NOMO-1 treated with dmso at 0.1 percent for 144 hours (cell line): ENCODE results near the gene TBC1D10A.

Source experiments
- DNase-seq: peaks from one replicate; lab custom pipeline; 2025; ENCODE audit not compliant: unreplicated experiment; lab: John Stamatoyannopoulos, UW

TBC1D10A gene

DNA sequence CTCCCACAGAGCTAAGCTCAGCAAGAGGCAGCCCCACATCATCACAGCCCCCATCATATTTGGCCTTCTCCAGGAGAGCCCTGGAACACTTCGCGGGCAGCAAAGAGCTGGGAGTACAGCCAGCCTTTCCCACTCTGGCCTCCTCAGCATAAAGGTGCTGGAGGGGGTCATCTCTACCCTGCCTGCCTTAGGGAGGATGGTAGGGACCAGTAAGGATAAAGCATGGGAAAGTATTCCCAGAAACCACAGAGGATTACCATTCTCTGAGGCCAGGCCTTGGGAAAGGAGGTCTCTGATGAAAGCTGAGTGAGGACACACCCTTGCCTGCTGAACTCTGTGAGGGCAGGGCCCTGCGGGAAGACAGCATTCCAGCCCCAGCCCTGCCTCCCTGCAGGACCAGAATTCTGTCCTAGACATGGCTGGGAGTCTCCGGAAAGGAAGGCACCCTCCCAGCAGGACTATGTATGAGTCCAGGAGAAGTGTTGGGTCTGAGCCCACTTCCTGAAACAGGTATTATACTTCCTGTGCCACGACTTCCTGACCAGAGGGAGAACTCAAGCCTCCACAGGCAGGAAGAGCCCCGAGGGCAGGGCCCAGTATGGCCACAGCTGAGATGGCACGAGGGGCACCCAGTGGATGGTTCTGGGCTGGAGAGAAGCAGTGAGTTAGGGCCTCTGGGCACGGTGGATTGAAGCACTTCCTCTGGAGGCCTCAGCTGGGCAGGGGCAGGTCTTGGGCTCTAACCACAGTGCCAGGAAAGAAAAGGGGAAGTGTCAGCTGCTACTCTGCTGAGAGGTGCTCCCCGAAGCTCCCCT lies 24.5 kb downstream of the TBC1D10A start:
- DNase-seq, result peak; percentile 92

DNA sequence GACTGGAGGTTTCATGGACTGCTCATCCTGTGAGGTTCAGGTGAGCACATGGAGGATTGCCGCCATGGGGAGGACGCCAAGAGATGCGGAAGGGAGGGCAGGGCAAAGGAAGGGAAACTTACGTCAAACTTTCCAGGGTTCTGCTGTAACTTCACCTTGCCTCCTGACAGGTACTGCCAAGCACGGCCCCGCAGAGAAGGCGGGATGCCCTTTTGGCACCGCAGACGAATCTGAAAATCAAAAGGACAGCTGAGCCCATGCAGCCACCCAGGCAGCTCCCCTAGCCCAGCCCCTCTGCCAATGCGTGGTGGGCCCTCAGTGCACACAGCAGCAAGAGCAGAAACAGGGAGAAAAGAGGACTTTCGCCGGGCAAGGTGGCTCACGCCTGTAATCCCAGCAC lies 27.4 kb downstream of the TBC1D10A start:
- DNase-seq, result no peak

DNA sequence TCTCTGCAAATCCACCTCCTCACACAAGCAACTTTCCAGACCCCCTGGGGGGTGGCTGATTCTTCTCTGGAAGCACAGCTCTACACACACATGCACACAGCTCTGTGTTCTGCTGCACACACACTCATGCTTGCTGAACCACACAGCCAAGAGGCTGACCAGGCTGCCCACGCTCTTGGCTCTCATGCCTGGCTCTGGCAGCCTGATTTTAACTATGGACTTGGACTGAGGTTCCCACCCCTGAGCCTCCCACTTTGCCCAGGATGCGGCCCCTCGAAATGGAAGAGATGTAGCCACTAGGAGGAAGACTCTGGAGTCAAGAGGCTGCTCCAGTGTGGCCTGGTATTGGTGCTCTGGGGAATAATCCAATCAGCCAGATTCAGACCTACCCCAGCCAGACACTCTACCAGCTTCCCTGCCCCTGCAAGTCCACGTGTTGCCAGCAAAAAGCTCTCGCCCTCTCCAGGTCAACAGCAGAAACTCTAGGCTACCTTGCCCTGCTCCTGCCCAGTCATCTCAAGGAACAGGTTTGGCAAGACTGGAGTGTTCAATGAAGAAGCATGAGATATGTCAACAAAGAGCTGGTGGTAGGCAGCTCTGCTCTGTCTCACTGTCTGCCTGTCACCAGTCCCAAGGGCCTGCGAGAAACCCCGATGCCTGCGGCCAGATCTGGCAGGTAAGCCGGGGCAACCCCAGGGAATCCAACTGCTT lies 28.6 kb downstream of the TBC1D10A start:
- no peak for DNase-seq

DNA sequence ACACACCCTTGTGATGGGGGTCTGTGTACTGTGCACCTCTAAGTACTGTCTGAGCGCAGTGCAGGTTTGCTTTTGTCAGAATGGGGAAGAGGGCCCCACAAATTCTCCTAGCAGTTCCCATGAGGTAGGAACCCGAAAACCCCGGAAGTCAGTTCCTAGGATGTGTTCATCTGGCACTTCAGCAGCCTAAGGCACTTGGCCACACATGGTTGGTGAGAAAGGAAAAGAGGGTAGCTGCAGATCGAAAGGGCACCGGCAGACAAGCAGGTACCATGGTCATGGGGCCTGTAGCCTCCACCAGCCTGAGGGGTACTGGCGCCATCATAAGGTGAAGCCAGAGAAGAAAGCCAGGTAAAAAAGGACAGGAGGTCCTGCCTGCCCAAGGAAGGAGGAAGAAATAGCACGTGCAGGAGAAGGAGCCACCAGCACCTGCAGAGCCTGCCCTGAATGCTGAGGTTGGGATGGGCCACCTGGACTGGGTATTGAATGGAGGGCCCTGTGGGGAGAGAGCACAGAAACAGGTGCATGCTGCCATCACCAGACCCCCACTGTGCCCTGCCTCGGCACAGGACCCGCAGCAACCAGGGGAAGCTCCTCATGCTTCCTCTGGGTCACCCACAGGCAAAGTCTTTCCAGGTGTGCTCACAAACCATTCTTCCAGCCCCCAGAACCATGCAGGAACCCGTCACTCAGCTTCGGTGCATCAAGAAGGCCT lies 29.3 kb downstream of the TBC1D10A start:
- no peak for DNase-seq

DNA sequence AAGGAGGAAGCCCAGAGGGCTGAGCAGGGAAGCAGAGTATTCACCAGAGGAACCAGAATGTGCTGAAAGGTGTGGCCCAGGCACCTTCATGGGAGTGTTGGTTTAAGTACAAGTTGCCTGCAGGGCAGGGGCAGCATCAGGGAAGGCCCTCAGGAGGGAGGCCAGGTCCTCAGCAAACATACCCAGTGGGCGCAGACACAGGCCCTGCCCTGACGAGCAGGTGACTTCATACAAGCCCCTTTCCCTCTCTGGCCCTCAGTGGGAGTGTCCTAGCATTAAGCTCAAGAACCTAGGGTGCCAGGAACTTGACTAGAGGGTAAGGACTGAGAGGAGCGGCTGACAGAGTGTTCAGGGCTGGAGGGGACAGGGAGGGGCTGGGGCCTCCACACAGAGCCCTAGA lies 29.9 kb downstream of the TBC1D10A start:
- DNase-seq, result no peak

- no peak for DNase-seq
Observed at GRCh38 chr22:30296324-30296723, 30.4 kb downstream of the TBC1D10A start.

- no peak for DNase-seq
Observed at GRCh38 chr22:30295576-30295975, 31.2 kb downstream of the TBC1D10A start.

DNA sequence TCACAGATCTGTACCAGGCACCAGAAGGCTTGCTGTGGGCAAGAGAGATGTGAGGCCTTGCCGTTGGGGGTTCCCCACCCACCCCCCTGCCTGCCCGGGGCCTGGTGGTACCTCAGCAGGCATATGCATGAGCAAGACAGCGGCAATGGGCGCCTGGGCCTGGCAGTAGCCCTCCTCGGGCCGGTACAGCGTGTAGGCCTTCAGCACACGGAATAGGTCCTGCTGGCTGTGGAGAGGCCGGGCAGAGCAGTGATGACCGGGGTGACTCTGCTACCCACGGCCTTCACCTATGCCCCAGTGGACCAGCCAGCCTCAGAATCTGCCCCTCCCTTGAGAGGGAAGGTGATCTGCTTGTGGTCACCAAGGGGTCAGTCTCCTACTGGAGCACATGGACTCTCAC lies 31.9 kb downstream of the TBC1D10A start:
- DNase-seq, result no peak

DNA sequence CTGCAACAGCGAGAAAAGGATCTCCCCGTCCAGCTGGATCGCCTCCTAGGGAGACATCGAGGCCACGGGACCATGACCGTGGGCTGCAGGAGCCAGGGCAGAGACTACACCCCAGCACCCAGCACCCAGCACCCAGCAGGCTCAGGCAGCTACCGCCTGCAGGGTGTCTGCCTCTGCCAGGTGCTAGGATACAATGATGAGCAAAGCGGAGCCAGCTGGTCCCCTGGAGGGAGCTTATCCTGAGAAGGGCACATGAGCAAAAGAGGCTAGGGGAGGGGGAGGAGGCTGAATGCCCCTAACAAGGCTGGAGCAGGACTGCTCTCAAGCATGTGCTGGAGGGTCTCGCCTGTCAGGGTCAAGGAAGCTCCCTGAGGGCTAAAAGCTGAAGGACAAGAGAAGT lies 32.7 kb downstream of the TBC1D10A start:
- no peak for DNase-seq

GRCh38 chr22:30293026-30293425 lies 33.7 kb downstream of the TBC1D10A start:
- DNase-seq, result no peak

DNA sequence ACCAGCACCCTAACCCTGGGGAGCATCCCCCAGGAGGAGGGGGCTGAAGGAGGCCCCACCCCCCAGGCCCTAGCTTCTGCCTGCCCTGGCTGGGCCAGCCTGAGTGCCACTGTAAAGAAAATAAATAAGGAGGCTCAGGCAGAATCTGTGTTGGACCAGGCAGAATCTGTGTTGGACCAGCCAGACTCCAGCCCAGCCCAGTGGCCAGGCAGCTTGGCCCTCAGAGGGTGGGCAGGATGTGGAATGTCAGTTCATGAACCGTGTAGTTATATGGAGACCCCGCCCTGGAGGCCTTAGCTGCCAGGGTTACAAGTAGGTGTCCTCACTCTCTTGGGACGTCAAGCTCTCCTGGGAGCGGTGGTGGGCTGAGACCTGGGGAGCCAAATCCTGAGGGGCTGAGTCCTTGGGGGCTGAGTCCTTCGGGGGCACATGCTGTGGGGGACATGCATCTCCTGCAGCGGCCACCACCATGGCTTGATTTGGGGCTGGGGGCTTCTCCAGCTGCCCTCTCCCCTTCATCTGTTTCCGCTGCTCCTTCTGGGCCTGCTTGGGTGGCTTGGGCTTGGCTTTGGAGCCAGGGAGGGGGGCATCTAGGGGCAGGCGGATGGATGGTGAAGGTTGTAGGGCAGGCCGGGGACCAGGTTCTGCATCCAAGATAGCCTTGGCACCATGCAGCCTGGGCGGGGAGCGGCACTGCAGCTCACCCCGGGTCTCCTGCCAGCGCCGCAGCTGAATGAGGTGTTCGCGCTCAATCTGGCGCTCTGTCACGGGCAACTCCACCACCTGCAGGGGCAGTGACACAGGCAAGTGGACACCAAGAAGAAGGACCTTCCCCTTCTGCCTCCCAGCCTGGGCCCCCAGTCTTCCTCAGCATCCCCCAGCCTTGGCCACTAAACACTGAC lies 34.4 kb downstream of the TBC1D10A start:
- no peak for DNase-seq

DNA sequence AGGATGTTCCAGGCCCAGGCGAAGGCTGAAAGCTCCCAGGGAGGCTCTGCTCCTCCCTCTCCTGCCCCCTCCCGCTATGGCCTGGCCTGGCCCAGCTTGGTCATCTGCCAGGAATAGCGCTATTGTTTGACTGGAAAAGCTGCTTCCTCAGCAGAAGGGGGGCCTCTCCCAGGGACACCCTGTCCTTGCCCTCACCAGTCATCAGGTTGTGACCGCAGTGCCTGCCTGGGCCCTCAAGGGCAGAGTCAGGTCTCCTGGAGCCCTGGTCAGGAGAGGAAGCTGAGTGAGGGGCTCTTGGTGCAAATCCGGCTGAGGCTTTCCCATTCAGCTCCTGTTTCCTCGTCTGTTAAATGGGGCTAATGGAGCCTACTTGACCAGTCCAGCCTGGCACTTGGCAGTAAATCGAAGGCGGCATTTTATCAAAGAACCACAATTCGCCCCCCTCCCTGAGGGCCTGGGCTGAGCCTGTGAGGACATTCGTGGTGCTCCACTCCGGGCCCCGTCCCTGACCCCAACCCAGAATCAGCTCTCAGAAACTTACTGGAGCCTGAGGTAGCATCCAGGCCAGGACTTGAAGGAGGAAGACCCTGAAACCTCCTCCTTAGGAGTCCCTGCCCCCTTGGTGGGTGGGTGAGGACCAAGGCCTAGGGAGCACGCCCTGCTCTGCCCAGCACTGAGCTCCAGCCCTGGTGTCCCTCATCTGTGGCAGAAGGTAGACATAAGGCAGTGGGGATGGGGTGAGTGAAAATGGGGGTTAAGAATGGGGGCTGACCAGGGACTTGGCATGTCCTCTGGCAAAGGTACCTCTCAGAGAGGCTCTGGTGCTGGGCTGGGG lies 35.5 kb downstream of the TBC1D10A start:
- no peak for DNase-seq

- no peak for DNase-seq
Observed at GRCh38 chr22:30290342-30291057, 36.2 kb downstream of the TBC1D10A start.

- no peak for DNase-seq
Observed at GRCh38 chr22:30289980-30290313, 36.8 kb downstream of the TBC1D10A start.

GRCh38 chr22:30289141-30289979 lies 37.4 kb downstream of the TBC1D10A start, which contains the start of gene CASTOR1:
CASTOR1 (minus strand) TSS chr22:30289505; CDS start chr22:30289497, 8 bp downstream.
- DNase-seq, result peak; percentile 96

GRCh38 chr22:30288419-30289140 lies 38.2 kb downstream of the TBC1D10A start:
- DNase-seq, result no peak

DNA sequence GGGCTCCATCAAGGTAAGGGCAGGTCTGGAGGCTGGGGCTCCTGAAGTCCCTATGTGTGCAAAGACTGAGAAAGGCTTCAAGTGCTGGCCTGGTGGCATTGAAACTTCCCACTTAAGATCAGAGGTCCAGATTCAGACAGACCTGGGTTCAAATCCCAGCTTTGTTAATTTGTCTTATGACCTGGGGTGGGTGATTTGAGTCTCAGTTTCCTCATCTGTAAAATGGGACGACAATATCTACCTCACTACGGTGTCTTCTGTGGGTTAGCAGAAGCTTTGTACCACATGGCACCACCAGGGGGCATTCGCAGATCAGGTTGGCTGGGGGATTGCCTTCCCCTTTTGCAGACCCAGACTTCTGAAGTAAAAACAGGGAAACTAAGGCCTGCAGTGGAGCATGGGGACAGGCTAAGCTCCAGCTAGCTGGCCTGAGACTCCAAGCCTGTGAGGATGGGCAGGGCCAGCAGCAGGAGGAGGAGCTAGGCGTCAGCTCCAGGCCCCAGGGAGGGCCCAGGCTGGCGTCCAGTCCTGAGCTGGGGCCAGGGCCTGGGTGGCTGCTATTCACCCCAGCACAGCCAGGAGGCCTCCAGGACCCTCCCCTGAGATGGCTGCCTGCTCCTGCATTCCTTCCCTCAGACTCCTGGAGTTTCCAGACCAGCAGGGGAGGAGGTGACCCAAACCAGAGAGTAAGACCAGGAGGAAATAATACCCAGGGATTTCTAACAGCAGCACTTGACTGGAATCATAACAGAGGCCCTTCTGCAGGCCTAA lies 38.9 kb downstream of the TBC1D10A start:
- peak; percentile 62 for DNase-seq
